ENCODE measurements around the gene MAPRE3.

DNA sequence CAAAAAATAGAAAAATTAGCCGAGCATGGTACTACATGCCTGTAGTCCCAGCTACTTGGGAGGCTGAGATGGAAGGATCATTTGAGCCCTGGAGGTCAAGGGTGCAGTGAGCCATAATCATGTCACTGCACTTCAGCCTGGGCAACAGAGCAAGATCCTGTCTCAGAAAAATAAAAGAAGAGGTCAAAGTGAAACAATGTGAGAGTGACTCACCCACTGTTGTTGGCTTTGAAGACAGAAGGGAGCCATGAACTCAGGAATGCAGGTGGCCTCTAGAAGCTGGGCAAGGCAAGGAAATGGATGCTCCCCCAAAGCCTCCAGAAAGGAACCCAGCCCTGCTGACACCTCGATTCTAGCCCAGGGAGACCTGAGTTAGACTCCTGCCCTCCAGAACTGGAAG lies 58.6 kb downstream of the MAPRE3 start:
- TF ChIP-seq, protein P1, sequence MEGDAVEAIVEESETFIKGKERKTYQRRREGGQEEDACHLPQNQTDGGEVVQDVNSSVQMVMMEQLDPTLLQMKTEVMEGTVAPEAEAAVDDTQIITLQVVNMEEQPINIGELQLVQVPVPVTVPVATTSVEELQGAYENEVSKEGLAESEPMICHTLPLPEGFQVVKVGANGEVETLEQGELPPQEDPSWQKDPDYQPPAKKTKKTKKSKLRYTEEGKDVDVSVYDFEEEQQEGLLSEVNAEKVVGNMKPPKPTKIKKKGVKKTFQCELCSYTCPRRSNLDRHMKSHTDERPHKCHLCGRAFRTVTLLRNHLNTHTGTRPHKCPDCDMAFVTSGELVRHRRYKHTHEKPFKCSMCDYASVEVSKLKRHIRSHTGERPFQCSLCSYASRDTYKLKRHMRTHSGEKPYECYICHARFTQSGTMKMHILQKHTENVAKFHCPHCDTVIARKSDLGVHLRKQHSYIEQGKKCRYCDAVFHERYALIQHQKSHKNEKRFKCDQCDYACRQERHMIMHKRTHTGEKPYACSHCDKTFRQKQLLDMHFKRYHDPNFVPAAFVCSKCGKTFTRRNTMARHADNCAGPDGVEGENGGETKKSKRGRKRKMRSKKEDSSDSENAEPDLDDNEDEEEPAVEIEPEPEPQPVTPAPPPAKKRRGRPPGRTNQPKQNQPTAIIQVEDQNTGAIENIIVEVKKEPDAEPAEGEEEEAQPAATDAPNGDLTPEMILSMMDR (IDR thresholded peaks at IDR 0.05), result no peak
- TF ChIP-seq POLR2AphosphoS5 (IDR thresholded peaks at IDR 0.05), result no peak
